ENCODE measurements around the gene GABRR1. TPM values are rescaled to one million over a fixed set of nuclear protein-coding genes. Genes with fewer than 3 reads are reported as not detected.

Gene GABRR1
- total and polyA plus RNA-seq, 2 donors (not counting 1 experiment from before 2014, with no cell fraction given): not detected

DNA sequence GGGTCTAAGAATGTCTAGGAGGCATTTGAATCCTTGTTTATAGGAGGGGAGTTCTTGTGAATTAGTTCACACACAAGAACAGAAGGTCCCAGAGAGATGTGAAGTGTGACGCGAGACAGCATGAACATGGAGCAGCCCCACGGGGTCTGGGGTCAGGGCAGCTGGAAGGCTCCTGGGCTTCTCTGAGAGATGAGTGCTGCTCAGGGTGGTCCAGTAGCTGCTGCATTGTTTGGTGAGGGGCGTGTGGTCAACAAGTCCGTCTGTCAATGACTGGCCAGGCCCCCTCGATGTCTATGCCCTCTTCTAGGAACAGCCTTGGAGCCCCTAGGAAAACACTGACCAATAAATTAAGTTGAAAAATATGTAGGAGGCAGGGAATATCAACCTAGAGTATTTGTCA, 40.2 kb upstream of the GABRR1 start:
- TF ChIP-seq EZH2 (IDR thresholded peaks at IDR 0.05; ENCODE audit: low read length, missing control alignments) (no peak), CTCF (conservative IDR thresholded peaks at IDR 0.05 in 1 of 2, IDR thresholded peaks at IDR 0.05 in 1 of 2; ENCODE audit: low read depth in 1 of 2, low read length in 2 of 2) (no peak)
- H4K20me1 ChIP-seq (ENCODE audit: control insufficient read depth, extremely low read depth, insufficient read depth, low read length): no peaks in the 10 kb centered on the region
- H2AFZ ChIP-seq (ENCODE audit: low read length): no peak overlapping the region
- H3K9ac ChIP-seq (ENCODE audit: insufficient read depth, low read length): no peak overlapping the region
- H3K27ac ChIP-seq (ENCODE audit: insufficient read depth, low read length): no peak overlapping the region
- H3K36me3 ChIP-seq (ENCODE audit: control insufficient read depth, insufficient read depth, low read length): no peaks in the 10 kb centered on the region
- H3K9me3 ChIP-seq (ENCODE audit: control insufficient read depth, insufficient read depth, low read depth, low read length): no peaks in the 10 kb centered on the region
- H3K4me1 ChIP-seq (ENCODE audit: control insufficient read depth, extremely low read depth, insufficient read depth, low read length): no peaks in the 10 kb centered on the region
- H3K27me3 ChIP-seq (ENCODE audit: control insufficient read depth, insufficient read depth, low read length): no peaks in the 10 kb centered on the region
- no peak overlapping the region for H3K4me2 ChIP-seq (ENCODE audit: extremely low read depth, insufficient read depth, low read length)
- no peak overlapping the region for H3K4me3 ChIP-seq (replicated peaks in 1 of 4; ENCODE audit: control extremely low read depth in 1 of 4, insufficient read depth in 1 of 4, low read depth in 3 of 4, low read length in 4 of 4)
- H3K79me2 ChIP-seq (ENCODE audit: control insufficient read depth, insufficient read depth, low read length): no peaks in the 10 kb centered on the region
- DNase-seq (ENCODE audit: low read depth in 2 of 2): no peak

DNA sequence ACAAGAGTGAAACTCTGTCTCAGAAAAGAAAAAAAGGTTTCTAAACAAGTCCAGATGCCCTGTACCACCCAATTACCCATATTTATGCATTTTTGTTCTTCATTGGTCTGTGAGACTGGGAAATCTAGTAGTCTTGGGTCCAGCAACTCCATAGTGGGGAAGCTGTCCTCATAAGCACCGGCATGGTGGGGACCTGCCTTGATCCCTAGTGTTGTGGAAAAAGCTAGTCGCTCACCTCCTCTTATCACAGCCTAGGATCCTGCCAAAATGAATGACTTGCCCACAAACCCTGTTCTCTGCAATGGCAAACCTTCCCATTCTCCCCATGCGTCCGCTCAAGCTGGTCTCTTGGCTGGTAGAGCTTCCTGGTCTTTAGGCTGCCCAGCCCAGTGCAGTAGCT, 38.3 kb upstream of the GABRR1 start:
- no peaks in the 10 kb centered on the region for H3K36me3 ChIP-seq (ENCODE audit: control insufficient read depth, insufficient read depth, low read length)
- H3K9me3 ChIP-seq (ENCODE audit: control insufficient read depth, insufficient read depth, low read depth, low read length): no peaks in the 10 kb centered on the region
- TF ChIP-seq CTCF (conservative IDR thresholded peaks at IDR 0.05 in 1 of 2, IDR thresholded peaks at IDR 0.05 in 1 of 2; ENCODE audit: low read depth in 1 of 2, low read length in 2 of 2): no peak
- no peak for TF ChIP-seq EZH2 (IDR thresholded peaks at IDR 0.05; ENCODE audit: low read length, missing control alignments)
- H3K9ac ChIP-seq (ENCODE audit: insufficient read depth, low read length): no peak overlapping the region
- no peak overlapping the region for H3K4me3 ChIP-seq (replicated peaks in 1 of 4; ENCODE audit: control extremely low read depth in 1 of 4, insufficient read depth in 1 of 4, low read depth in 3 of 4, low read length in 4 of 4)
- H3K4me1 ChIP-seq (ENCODE audit: control insufficient read depth, extremely low read depth, insufficient read depth, low read length): no peaks in the 10 kb centered on the region
- DNase-seq (ENCODE audit: low read depth in 2 of 2): no peak
- H3K79me2 ChIP-seq (ENCODE audit: control insufficient read depth, insufficient read depth, low read length): no peaks in the 10 kb centered on the region
- no peaks in the 10 kb centered on the region for H4K20me1 ChIP-seq (ENCODE audit: control insufficient read depth, extremely low read depth, insufficient read depth, low read length)
- no peak overlapping the region for H3K4me2 ChIP-seq (ENCODE audit: extremely low read depth, insufficient read depth, low read length)
- no peaks in the 10 kb centered on the region for H3K27me3 ChIP-seq (ENCODE audit: control insufficient read depth, insufficient read depth, low read length)
- H3K27ac ChIP-seq (ENCODE audit: insufficient read depth, low read length): no peak overlapping the region
- no peak overlapping the region for H2AFZ ChIP-seq (ENCODE audit: low read length)

DNA sequence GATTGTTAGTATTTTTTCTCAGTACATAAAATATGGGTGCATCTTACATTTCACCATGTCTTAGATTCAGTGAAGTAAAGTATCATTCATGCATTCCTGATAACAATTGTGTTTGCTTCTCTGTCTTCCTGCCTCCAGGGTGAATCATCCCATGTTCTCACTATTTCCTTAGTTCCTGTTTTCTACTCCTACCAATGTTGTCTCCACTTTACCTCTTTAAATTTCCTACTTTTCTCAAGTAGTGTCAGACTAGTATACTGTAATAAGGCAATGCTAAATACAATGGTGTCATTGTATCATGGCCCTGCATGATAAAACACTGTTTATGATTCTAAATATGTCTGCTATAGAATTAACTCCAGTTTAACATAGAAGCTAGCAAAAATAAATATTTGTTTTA, 37.4 kb upstream of the GABRR1 start:
- no peaks in the 10 kb centered on the region for H3K4me1 ChIP-seq (ENCODE audit: control insufficient read depth, extremely low read depth, insufficient read depth, low read length)
- no peaks in the 10 kb centered on the region for H3K36me3 ChIP-seq (ENCODE audit: control insufficient read depth, insufficient read depth, low read length)
- no peaks in the 10 kb centered on the region for H4K20me1 ChIP-seq (ENCODE audit: control insufficient read depth, extremely low read depth, insufficient read depth, low read length)
- TF ChIP-seq EZH2 (IDR thresholded peaks at IDR 0.05; ENCODE audit: low read length, missing control alignments) (no peak), CTCF (conservative IDR thresholded peaks at IDR 0.05 in 1 of 2, IDR thresholded peaks at IDR 0.05 in 1 of 2; ENCODE audit: low read depth in 1 of 2, low read length in 2 of 2) (no peak)
- no peaks in the 10 kb centered on the region for H3K79me2 ChIP-seq (ENCODE audit: control insufficient read depth, insufficient read depth, low read length)
- H3K27me3 ChIP-seq (ENCODE audit: control insufficient read depth, insufficient read depth, low read length): no peaks in the 10 kb centered on the region
- peak in 1 of 2 donors; percentile 4 for DNase-seq (ENCODE audit: low read depth in 2 of 2)
- H3K9ac ChIP-seq (ENCODE audit: insufficient read depth, low read length): no peak overlapping the region
- H2AFZ ChIP-seq (ENCODE audit: low read length): no peak overlapping the region
- no peak overlapping the region for H3K4me2 ChIP-seq (ENCODE audit: extremely low read depth, insufficient read depth, low read length)
- no peak overlapping the region for H3K4me3 ChIP-seq (replicated peaks in 1 of 4; ENCODE audit: control extremely low read depth in 1 of 4, insufficient read depth in 1 of 4, low read depth in 3 of 4, low read length in 4 of 4)
- no peaks in the 10 kb centered on the region for H3K9me3 ChIP-seq (ENCODE audit: control insufficient read depth, insufficient read depth, low read depth, low read length)
- no peak overlapping the region for H3K27ac ChIP-seq (ENCODE audit: insufficient read depth, low read length)
